Hair follicular keratinocyte (primary cell): ENCODE results near the gene PTCD3. TPM values are rescaled to one million over a fixed set of nuclear protein-coding genes. Genes with fewer than 3 reads are reported as not detected.

Experiments
- total RNA-seq: library from RNA; depleted of rRNA; stranded (reverse); fragments of >200 nt; gene quantifications from 2 replicates; pipeline ENCODE4 v1.2.3, GENCODE V29; 2015

Gene PTCD3
- 38.7 and 44.7 TPM in 2 replicates for total RNA-seq

GRCh38 chr2:86105969-86106945 lies at the start of gene PTCD3:
PTCD3 (plus strand) TSS chr2:86106235; CDS start chr2:86106248, 13 bp downstream.

GRCh38 chr2:86105252-86105968 lies 625 bp upstream of the PTCD3 start, which contains the start of gene POLR1A:
POLR1A (minus strand) TSS chr2:86105886; CDS start chr2:86105776, 110 bp downstream.

Other genes starting within 250 kb of the PTCD3 start
- 12.9 and 18.4 TPM in 2 replicates for gene ST3GAL5, start 217.2 kb upstream of the PTCD3 start, total RNA-seq
- 14.8 and 21.8 TPM in 2 replicates for gene POLR1A, start 349 bp upstream of the PTCD3 start, total RNA-seq
- 78.5 and 82.9 TPM in 2 replicates for gene IMMT, start 89.2 kb downstream of the PTCD3 start, total RNA-seq
- 42.8 and 45.0 TPM in 2 replicates for gene MRPL35, start 93.2 kb downstream of the PTCD3 start, total RNA-seq
- 0.16 TPM in 1 of 2 replicates, not detected in the other for gene REEP1, start 231.4 kb downstream of the PTCD3 start, total RNA-seq